HepG2 (cell line): ENCODE data around the gene DUSP12. TPM values are rescaled to one million over a fixed set of nuclear protein-coding genes. Genes with fewer than 3 reads are reported as not detected.

ENCODE experiments used
- CBFB ChIP-seq: sonication (generic); formaldehyde crosslinking; IDR thresholded peaks from 2 replicates; pipeline ENCODE4 v1.4.0; 2020; ENCODE audit warnings: missing genetic modification reagents
- DR1 ChIP-seq: sonication (generic); formaldehyde crosslinking; IDR thresholded peaks from 2 replicates; pipeline ENCODE4 v1.8.0; 2021; ENCODE audit warnings: mild to moderate bottlenecking, missing genetic modification reagents, inconsistent platforms
- ELF1 ChIP-seq: sonication (generic); formaldehyde crosslinking; IDR thresholded peaks from 2 replicates; pipeline ENCODE4 v1.4.0; 2020; ENCODE audit warnings: missing genetic modification reagents
- EP300 ChIP-seq, 3 experiments: sonication (generic) in 1 of 3; formaldehyde crosslinking in 1 of 3; IDR thresholded peaks; 2 replicates each; pipeline versions ENCODE4 v1.5.1 to v1.6.1; 2011 to 2020; ENCODE audit warnings: low read depth in 2 of 3, low read length in 2 of 3, borderline replicate concordance in 1 of 3, improper control_type of control experiment in 1 of 3, mild to moderate bottlenecking in 1 of 3, missing genetic modification reagents in 1 of 3, moderate library complexity in 1 of 3
- HES4 ChIP-seq: sonication (generic); formaldehyde crosslinking; IDR thresholded peaks from 2 replicates; pipeline ENCODE4 v1.9.0; 2021; ENCODE audit warnings: mild to moderate bottlenecking, missing genetic modification reagents, borderline replicate concordance
- MTA1 ChIP-seq: sonication (generic); formaldehyde crosslinking; IDR thresholded peaks from 2 replicates; pipeline ENCODE4 v1.4.0; 2020; ENCODE audit warnings: missing genetic modification reagents, mild to moderate bottlenecking, borderline replicate concordance
- RORA ChIP-seq: sonication (generic); formaldehyde crosslinking; IDR thresholded peaks from 2 replicates; pipeline ENCODE4 v1.5.0; 2020; ENCODE audit warnings: mild to moderate bottlenecking, missing genetic modification reagents, moderate library complexity
- TARDBP ChIP-seq: sonication (generic); formaldehyde crosslinking; IDR thresholded peaks from 2 replicates; pipeline ENCODE4 v1.8.0; 2022; ENCODE audit warnings: mild to moderate bottlenecking, missing genetic modification reagents
- ZBTB3 ChIP-seq: sonication (generic); formaldehyde crosslinking; IDR thresholded peaks from 2 replicates; pipeline ENCODE4 v1.4.0; 2020; ENCODE audit warnings: low read depth, mild to moderate bottlenecking, moderate library complexity, missing genetic modification reagents, borderline replicate concordance
- ZMAT3 ChIP-seq: sonication (generic); formaldehyde crosslinking; conservative IDR thresholded peaks from 2 replicates; pipeline ENCODE4 v1.7.0; 2021; ENCODE audit warnings: missing genetic modification reagents
- ZNF205 ChIP-seq: IDR thresholded peaks from 2 replicates; pipeline ENCODE4 v1.6.1; 2018; ENCODE audit warnings: missing biosample characterization, missing genetic modification reagents
- ZNF564 ChIP-seq: sonication (generic); formaldehyde crosslinking; IDR thresholded peaks from 2 replicates; pipeline ENCODE4 v1.8.1; 2023; ENCODE audit warnings: mild to moderate bottlenecking, missing genetic modification reagents
- ZNF589 ChIP-seq: sonication (generic); formaldehyde crosslinking; conservative IDR thresholded peaks from 2 replicates; pipeline ENCODE4 v1.8.0; 2022; ENCODE audit warnings: mild to moderate bottlenecking, moderate library complexity, missing genetic modification reagents
- ZNF703 ChIP-seq: sonication (generic); formaldehyde crosslinking; IDR thresholded peaks from 2 replicates; pipeline ENCODE4 v1.5.1; 2020; ENCODE audit warnings: missing genetic modification reagents, mild to moderate bottlenecking, moderate library complexity, borderline replicate concordance
- ZNF883 ChIP-seq: sonication (generic); formaldehyde crosslinking; IDR thresholded peaks from 2 replicates; pipeline ENCODE4 v1.5.1; 2020; ENCODE audit warnings: mild to moderate bottlenecking, missing genetic modification reagents; ENCODE audit errors: not compliant biosample characterization
- polyA plus RNA-seq, 8 experiments: library from polyadenylated mRNA; depleted of rRNA in 3 of 8; stranded (reverse) in 7 of 8; unstranded in 1 of 8; fragments of >200 nt; fragmentation: Illumina TruSeq in 4 of 8; extraction: Trizol in 4 of 8; gene quantifications; 2 replicates each; pipeline versions ENCODE4 v1.2.1 to v1.2.3, GENCODE V29; 2011 to 2016; ENCODE audit warnings: low read depth in 4 of 8, missing spikeins in 1 of 8, mixed read lengths in 1 of 8; ENCODE audit not compliant: insufficient read depth in 1 of 8
- total RNA-seq, 5 experiments: library from RNA; depleted of rRNA; stranded (reverse); fragments of >200 nt; fragmentation: Illumina TruSeq; extraction: Trizol; gene quantifications; 2 replicates each; pipeline ENCODE4 v1.2.3, GENCODE V29; 2016; ENCODE audit warnings: low read depth in 1 of 5
- TF ChIP-seq, protein P1 (sequence below): sonication (generic); formaldehyde crosslinking; IDR thresholded peaks from 2 replicates; pipeline ENCODE4 v1.4.0; 2020; ENCODE audit warnings: missing genetic modification reagents
- TF ChIP-seq, protein P2 (sequence below): sonication (generic); formaldehyde crosslinking; IDR thresholded peaks from 2 replicates; pipeline ENCODE4 v1.4.0; 2020; ENCODE audit warnings: missing genetic modification reagents
- TF ChIP-seq, protein P3 (sequence below): sonication (generic); formaldehyde crosslinking; IDR thresholded peaks from 2 replicates; pipeline ENCODE4 v1.5.1; 2020; ENCODE audit warnings: missing genetic modification reagents, mild to moderate bottlenecking, borderline replicate concordance
- TF ChIP-seq, protein P4 (sequence below): sonication (generic); formaldehyde crosslinking; IDR thresholded peaks from 2 replicates; pipeline ENCODE4 v1.4.0; 2020; ENCODE audit warnings: missing genetic modification reagents
- TF ChIP-seq, protein P5 (sequence below): sonication (generic); formaldehyde crosslinking; conservative IDR thresholded peaks from 2 replicates; pipeline ENCODE4 v1.8.0; 2022; ENCODE audit warnings: low read depth, missing genetic modification reagents

The DUSP12 gene
- total and polyA plus RNA-seq, 2 of the 13 experiments (the other 11 are each of a cell fraction or from before 2014, with no cell fraction given) = 36.7 to 37.1 TPM

DNA sequence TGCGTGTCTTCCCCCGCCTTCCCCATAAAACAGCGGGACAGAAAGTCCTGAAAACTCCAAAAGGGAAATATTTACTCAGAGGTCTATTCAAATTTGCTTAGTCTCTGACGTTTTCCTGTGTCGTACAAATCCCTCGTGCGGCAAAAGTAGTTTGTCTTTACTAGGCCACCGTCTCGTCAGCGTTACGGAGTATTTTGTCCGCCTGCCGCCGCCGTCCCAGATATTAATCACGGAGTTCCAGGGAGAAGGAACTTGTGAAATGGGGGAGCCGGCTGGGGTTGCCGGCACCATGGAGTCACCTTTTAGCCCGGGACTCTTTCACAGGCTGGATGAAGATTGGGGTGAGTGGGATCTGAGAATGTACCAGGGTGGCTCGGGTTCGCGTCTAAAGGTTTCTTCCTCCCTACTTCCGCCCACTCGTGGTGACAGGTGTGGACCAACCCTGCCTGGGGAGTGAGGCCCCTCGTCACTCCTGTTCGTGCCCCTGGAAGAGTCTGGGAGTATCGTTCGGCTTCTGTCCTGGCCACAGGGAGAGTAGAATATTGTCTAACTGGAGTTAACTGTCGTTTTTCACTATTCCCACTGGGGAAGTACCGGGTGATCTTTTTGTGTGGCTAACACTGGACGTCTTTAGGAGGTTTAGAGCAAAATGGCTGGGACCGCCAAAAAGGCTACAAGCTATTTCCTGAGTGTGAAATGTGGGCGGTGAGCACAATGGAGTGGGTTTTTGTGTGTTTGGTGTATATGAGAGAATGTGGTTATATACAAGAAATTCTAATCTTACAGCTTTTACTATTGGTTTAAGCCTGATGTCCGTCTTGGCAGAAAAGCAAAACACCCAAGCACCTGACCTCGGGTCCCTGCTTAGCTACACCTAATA lies 16.8 kb downstream of the DUSP12 start, which contains the start of gene ATF6 (continued):
- TF ChIP-seq, protein P1, sequence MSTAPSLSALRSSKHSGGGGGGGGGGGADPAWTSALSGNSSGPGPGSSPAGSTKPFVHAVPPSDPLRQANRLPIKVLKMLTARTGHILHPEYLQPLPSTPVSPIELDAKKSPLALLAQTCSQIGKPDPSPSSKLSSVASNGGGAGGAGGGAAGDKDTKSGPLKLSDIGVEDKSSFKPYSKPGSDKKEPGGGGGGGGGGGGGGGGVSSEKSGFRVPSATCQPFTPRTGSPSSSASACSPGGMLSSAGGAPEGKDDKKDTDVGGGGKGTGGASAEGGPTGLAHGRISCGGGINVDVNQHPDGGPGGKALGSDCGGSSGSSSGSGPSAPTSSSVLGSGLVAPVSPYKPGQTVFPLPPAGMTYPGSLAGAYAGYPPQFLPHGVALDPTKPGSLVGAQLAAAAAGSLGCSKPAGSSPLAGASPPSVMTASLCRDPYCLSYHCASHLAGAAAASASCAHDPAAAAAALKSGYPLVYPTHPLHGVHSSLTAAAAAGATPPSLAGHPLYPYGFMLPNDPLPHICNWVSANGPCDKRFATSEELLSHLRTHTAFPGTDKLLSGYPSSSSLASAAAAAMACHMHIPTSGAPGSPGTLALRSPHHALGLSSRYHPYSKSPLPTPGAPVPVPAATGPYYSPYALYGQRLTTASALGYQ (CRISPR knock-in tag) = peak; percentile 45; the same call in 1 of the 2 replicates
- no peak for TF ChIP-seq ZMAT3 (CRISPR knock-in tag)
- no peak for TF ChIP-seq RORA
- no peak for TF ChIP-seq HES4 (CRISPR knock-in tag)
- peak; percentile 75; the same call in 1 of the 2 replicates for TF ChIP-seq TARDBP (CRISPR knock-in tag)
- peak; percentile 69; the same call in 1 of the 2 replicates for TF ChIP-seq MTA1
- TF ChIP-seq, protein P2, sequence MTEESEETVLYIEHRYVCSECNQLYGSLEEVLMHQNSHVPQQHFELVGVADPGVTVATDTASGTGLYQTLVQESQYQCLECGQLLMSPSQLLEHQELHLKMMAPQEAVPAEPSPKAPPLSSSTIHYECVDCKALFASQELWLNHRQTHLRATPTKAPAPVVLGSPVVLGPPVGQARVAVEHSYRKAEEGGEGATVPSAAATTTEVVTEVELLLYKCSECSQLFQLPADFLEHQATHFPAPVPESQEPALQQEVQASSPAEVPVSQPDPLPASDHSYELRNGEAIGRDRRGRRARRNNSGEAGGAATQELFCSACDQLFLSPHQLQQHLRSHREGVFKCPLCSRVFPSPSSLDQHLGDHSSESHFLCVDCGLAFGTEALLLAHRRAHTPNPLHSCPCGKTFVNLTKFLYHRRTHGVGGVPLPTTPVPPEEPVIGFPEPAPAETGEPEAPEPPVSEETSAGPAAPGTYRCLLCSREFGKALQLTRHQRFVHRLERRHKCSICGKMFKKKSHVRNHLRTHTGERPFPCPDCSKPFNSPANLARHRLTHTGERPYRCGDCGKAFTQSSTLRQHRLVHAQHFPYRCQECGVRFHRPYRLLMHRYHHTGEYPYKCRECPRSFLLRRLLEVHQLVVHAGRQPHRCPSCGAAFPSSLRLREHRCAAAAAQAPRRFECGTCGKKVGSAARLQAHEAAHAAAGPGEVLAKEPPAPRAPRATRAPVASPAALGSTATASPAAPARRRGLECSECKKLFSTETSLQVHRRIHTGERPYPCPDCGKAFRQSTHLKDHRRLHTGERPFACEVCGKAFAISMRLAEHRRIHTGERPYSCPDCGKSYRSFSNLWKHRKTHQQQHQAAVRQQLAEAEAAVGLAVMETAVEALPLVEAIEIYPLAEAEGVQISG (CRISPR knock-in tag) = peak; percentile 96
- TF ChIP-seq ZNF589 (CRISPR knock-in tag) = no peak
- TF ChIP-seq ELF1 (CRISPR knock-in tag) = peak; percentile 70
- no peak for TF ChIP-seq ZNF703 (CRISPR knock-in tag)
- TF ChIP-seq ZNF205 (CRISPR knock-in tag) = peak; percentile 59
- TF ChIP-seq DR1 (CRISPR knock-in tag) = peak; percentile 73
- peak; percentile 49; the same call in 1 of the 2 replicates for TF ChIP-seq ZBTB3 (CRISPR knock-in tag)
- TF ChIP-seq ZNF564 (CRISPR knock-in tag) = peak; percentile 46; the same call in 1 of the 2 replicates
- TF ChIP-seq, protein P3, sequence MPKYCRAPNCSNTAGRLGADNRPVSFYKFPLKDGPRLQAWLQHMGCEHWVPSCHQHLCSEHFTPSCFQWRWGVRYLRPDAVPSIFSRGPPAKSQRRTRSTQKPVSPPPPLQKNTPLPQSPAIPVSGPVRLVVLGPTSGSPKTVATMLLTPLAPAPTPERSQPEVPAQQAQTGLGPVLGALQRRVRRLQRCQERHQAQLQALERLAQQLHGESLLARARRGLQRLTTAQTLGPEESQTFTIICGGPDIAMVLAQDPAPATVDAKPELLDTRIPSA (CRISPR knock-in tag) = no peak
- no peak for TF ChIP-seq ZNF883 (CRISPR knock-in tag)
- TF ChIP-seq, protein P4, sequence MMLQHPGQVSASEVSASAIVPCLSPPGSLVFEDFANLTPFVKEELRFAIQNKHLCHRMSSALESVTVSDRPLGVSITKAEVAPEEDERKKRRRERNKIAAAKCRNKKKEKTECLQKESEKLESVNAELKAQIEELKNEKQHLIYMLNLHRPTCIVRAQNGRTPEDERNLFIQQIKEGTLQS = no peak
- peak; percentile 29 to 49; a peak in 2 of 4 replicates for TF ChIP-seq EP300 (IDR thresholded peaks at IDR 0.05; ENCODE audit: low read depth in 2 of 2, low read length in 2 of 2)
- peak; percentile 19; the same call in 1 of the 2 replicates for TF ChIP-seq EP300 (CRISPR knock-in tag; IDR thresholded peaks at IDR 0.05; ENCODE audit: borderline replicate concordance)
- 0 out of 2 replicates have a peak, but pooled peaks have one; percentile 46 for TF ChIP-seq CBFB (CRISPR knock-in tag)
- TF ChIP-seq, protein P5, sequence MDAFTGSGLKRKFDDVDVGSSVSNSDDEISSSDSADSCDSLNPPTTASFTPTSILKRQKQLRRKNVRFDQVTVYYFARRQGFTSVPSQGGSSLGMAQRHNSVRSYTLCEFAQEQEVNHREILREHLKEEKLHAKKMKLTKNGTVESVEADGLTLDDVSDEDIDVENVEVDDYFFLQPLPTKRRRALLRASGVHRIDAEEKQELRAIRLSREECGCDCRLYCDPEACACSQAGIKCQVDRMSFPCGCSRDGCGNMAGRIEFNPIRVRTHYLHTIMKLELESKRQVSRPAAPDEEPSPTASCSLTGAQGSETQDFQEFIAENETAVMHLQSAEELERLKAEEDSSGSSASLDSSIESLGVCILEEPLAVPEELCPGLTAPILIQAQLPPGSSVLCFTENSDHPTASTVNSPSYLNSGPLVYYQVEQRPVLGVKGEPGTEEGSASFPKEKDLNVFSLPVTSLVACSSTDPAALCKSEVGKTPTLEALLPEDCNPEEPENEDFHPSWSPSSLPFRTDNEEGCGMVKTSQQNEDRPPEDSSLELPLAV = no peak
